HTERT RPE-1 (cell line): ENCODE measurements around the gene BFSP2.

Experiments
- in situ Hi-C: fragments of 300-500 bp; cut with MboI; formaldehyde crosslinking; loops from 4 replicates; pipeline ENCODE4 v1.14.3; 2020; ENCODE audit warnings: low sequenced_read_pairs

The BFSP2 gene

GRCh38 chr3:133400006-133400515, at the start of gene BFSP2:
BFSP2 (plus strand) TSS chr3:133400056; CDS start chr3:133400084, 28 bp downstream.
- in situ Hi-C loops = no loop called here

- in situ Hi-C loops = no loop called here
Measured at GRCh38 chr3:133354721-133355120, 45.1 kb upstream of the BFSP2 start.

GRCh38 chr3:133360476-133360875, 39.4 kb upstream of the BFSP2 start:
- in situ Hi-C loops = no loop called here

GRCh38 chr3:133361011-133361410, 38.8 kb upstream of the BFSP2 start:
- in situ Hi-C loops = no loop called here

- in situ Hi-C loops = no loop called here
Measured at GRCh38 chr3:133361435-133361834, 38.4 kb upstream of the BFSP2 start.

GRCh38 chr3:133362539-133362938, 37.3 kb upstream of the BFSP2 start:
- in situ Hi-C loops = no loop called here

- in situ Hi-C loops = no loop called here
Measured at GRCh38 chr3:133364704-133365103, 35.2 kb upstream of the BFSP2 start.

GRCh38 chr3:133366921-133367320, 32.9 kb upstream of the BFSP2 start:
- in situ Hi-C loops = no loop called here

GRCh38 chr3:133367403-133367802, 32.5 kb upstream of the BFSP2 start:
- in situ Hi-C loops = no loop called here

GRCh38 chr3:133367956-133368355, 31.9 kb upstream of the BFSP2 start:
- in situ Hi-C loops = no loop called here

GRCh38 chr3:133368371-133369067, 31.3 kb upstream of the BFSP2 start:
- in situ Hi-C loops = no loop called here

GRCh38 chr3:133369068-133369440, 30.8 kb upstream of the BFSP2 start:
- in situ Hi-C loops = no loop called here

- in situ Hi-C loops = no loop called here
Measured at GRCh38 chr3:133371181-133371580, 28.7 kb upstream of the BFSP2 start.

- in situ Hi-C loops = no loop called here
Measured at GRCh38 chr3:133371676-133372075, 28.2 kb upstream of the BFSP2 start.

GRCh38 chr3:133374708-133375402, 25.0 kb upstream of the BFSP2 start:
- in situ Hi-C loops = no loop called here

- in situ Hi-C loops = no loop called here
Measured at GRCh38 chr3:133375403-133375745, 24.5 kb upstream of the BFSP2 start.

- in situ Hi-C loops = no loop called here
Measured at GRCh38 chr3:133376810-133377209, 23.0 kb upstream of the BFSP2 start.

- in situ Hi-C loops = no loop called here
Measured at GRCh38 chr3:133377396-133377795, 22.5 kb upstream of the BFSP2 start.

GRCh38 chr3:133379926-133380325, 19.9 kb upstream of the BFSP2 start:
- in situ Hi-C loops = no loop called here

GRCh38 chr3:133380481-133381225, 19.2 kb upstream of the BFSP2 start:
- in situ Hi-C loops = no loop called here

GRCh38 chr3:133381346-133382109, 18.3 kb upstream of the BFSP2 start:
- in situ Hi-C loops = no loop called here
